GM10248 (cell line): Measurements from ENCODE around the gene GLTP.
"Not testable (repeated sequence)": the region's sequence is repeated elsewhere in the genome, so short reads cannot be mapped to it uniquely, and the experiment has no call there.

Experiments used
- CTCF ChIA-PET: fragments of 300-600 bp; sonication (Branson Sonifier 250); formaldehyde crosslinking; extraction: SDS; loops from one replicate; lab custom pipeline; 2021; ENCODE audit warnings: antibody characterized with exemption; lab: Yijun Ruan, JAX
- POLR2A ChIA-PET: fragments of 350-650 bp; sonication (Branson Sonifier 250); formaldehyde crosslinking; extraction: SDS; loops from one replicate; lab custom pipeline; 2020; ENCODE audit warnings: antibody characterized with exemption; lab: Yijun Ruan, JAX
- DNase-seq: peaks from one replicate; pipeline ENCODE4 v3.0.0; 2012; ENCODE audit errors: extremely low spot score
- CTCF ChIP-seq: IDR thresholded peaks from 2 replicates; pipeline ENCODE4 v1.5.1; 2012; ENCODE audit warnings: mild to moderate bottlenecking, low read depth; ENCODE audit errors: extremely low read depth, missing control alignments, control extremely low read depth

The GLTP gene

GRCh38 chr12:109871668-109872314, 8.6 kb downstream of the GLTP start:
- ChIA-PET CTCF (interaction anchor here (2.2 kb wide), 1 partner anchor 26 kb away, joined by 6 read pairs; no protein-coding TSS in a partner anchor), POLR2A (no interaction called here)
- TF ChIP-seq CTCF, result no peak
- DNase-seq, result no peak

DNA sequence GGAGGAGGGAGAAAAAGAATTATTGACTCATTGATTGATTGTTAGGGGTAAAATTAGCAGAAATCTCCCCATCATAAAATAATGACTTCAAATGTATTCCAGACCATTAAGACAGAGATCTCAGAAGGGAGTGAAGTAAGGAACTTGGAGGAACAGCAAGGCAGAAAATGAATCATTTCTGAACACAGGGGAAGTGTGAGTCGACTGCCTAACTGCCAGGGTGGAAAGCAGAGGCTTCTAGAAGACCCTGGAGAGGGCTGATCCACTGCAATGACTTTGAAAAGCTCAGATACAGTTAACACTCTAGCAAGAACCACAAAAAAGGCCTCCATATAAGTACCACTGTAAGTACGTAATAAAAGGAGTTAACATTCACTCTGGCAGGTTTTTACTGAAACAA, 9.7 kb downstream of the GLTP start:
- no peak for TF ChIP-seq CTCF
- DNase-seq, result no peak
- CTCF ChIA-PET, result interaction anchor here (1.2 kb wide), 1 partner anchor 25 kb away, joined by 3 read pairs; no protein-coding TSS in a partner anchor
- POLR2A ChIA-PET, result no interaction called here

GRCh38 chr12:109868182-109869051, 11.9 kb downstream of the GLTP start:
- ChIA-PET POLR2A (interaction anchor here (0.6 kb wide), 1 partner anchor 376 kb away, joined by 3 read pairs; no protein-coding TSS in a partner anchor), CTCF (interaction anchor here (0.8 to 2.5 kb wide), 5 partner anchors 9 to 23 kb away, joined by 3 to 12 read pairs (median 6); no protein-coding TSS in a partner anchor)
- DNase-seq, result no peak
- TF ChIP-seq CTCF, result no peak

- no peak for DNase-seq
- CTCF ChIA-PET, result interaction anchor here (1.1 to 4.5 kb wide), 3 partner anchors 11 to 59 kb away, joined by 4 to 27 read pairs (median 17); no protein-coding TSS in a partner anchor
- POLR2A ChIA-PET, result no interaction called here
- no peak for TF ChIP-seq CTCF
These were observed 15.4 kb downstream of the GLTP start for GRCh38 chr12:109864916-109865315.

DNA sequence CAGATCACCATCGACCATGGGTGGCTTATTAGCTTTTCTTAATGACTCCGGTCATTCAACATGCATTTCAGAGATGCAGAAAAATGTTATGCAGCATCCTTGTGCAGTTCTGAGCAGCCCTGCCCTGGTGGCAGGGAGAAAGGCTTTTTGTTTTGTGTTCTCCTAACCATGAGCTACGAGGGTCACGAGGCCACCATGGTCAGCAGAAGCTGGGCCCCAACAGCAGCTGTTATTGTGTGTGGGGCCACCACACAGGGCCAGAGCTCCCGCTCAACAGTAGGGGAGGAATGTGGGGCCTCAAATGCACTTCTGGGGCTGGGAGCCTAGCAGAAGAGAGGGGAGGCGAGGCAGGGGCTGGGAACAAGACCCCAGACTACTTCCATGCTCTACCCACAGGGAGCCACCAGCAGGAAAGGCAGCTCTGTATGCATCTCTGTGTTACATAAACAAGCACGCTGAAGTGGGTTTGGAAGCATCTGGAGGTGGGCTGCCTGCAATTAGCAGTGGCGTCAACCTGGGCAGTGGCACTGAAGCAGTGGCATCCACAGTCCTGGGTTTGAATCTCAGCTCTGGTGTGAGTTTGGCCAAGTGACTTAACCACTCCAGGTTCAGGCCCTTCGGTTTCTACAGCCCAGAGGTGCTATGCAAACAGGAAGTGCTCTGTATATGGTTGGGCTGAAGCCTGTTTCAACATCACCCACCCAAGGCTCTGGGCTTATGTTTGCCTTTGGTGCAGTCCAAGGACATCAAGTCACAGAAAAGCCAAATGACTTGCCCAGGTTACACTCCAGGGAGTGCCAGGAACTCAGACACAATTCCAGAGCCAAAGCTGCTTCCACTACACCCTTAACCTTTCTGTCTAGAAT, 16.3 kb downstream of the GLTP start:
- no peak for TF ChIP-seq CTCF
- ChIA-PET CTCF (interaction anchor here (2.0 to 4.5 kb wide), 3 partner anchors 10 to 60 kb away, joined by 5 to 27 read pairs (median 17); no protein-coding TSS in a partner anchor), POLR2A (no interaction called here)
- DNase-seq, result no peak

DNA sequence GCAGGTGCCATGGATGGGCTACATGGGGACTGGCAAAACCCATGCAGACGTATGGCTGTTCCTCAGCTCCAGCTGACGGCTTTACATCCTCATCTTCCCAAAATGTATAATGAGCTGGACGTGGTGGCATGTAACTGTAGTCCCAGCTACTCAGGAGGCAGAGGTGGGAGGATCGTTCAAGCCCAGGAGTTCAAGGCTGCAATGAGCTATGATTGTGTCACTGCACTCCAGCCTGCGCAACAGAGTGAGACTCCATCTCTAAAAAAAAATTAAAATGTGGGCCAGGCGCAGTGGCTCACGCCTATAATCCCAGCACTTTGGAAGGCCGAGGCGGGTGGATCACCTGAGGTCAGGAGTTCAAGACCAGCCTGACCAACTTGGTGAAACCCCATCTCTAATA, 17.9 kb downstream of the GLTP start:
- POLR2A ChIA-PET, DNase-seq: not testable (repeated sequence)
- CTCF ChIA-PET, result interaction anchor here (0.9 to 4.5 kb wide), 5 partner anchors 9 to 58 kb away, joined by 3 to 27 read pairs (median 5); no protein-coding TSS in a partner anchor
